Cardiac muscle cell (in vitro differentiated cells and primary cell): ENCODE results near the gene MPHOSPH10. TPM values are rescaled to one million over a fixed set of nuclear protein-coding genes. Genes with fewer than 3 reads are reported as not detected.

Experiments used
- DNase-seq, 2 donors: peaks; one replicate each; pipeline versions ENCODE4 v3.0.0 to v3.0.0-alpha.2; 2010 to 2017; ENCODE audit warnings: low read depth in 1 of 2, low spot score in 1 of 2
- H3K27ac ChIP-seq: fragments of 200-600 bp; sonication (generic); 2 replicates; pipeline ENCODE4 v1.5.1; 2016
- H3K27me3 ChIP-seq: fragments of 200-600 bp; sonication (generic); 2 replicates; pipeline ENCODE4 v1.6.0; 2016; ENCODE audit warnings: control low read depth
- H3K36me3 ChIP-seq: fragments of 200-600 bp; sonication (generic); 2 replicates; pipeline ENCODE4 v1.5.1; 2016; ENCODE audit warnings: control low read depth
- H3K4me1 ChIP-seq: fragments of 200-600 bp; sonication (generic); 2 replicates; pipeline ENCODE4 v1.8.1; 2017; ENCODE audit warnings: low read depth, mild to moderate bottlenecking, mixed run types
- H3K4me3 ChIP-seq: fragments of 200-600 bp; sonication (generic); 2 replicates; pipeline ENCODE4 v1.5.1; 2016; ENCODE audit warnings: mild to moderate bottlenecking
- H3K9me3 ChIP-seq: fragments of 200-600 bp; sonication (generic); 2 replicates; pipeline ENCODE4 v1.5.1; 2017; ENCODE audit warnings: low read depth, mild to moderate bottlenecking, control low read depth
- CTCF ChIP-seq: IDR thresholded peaks from 2 replicates; pipeline ENCODE4 v1.5.1; 2012; ENCODE audit warnings: low read depth, mild to moderate bottlenecking, low read length
- polyA plus RNA-seq: library from polyadenylated mRNA; unstranded; fragments of >200 nt; fragmentation: Nextera tagmentation; extraction: Ambion mirVana; gene quantifications from 2 replicates; pipeline ENCODE4 v1.2.1, GENCODE V29; 2016
- total RNA-seq: library from RNA; depleted of rRNA; stranded (reverse); fragments of >200 nt; gene quantifications from 2 replicates; pipeline ENCODE4 v1.2.3, GENCODE V29; 2016

Gene MPHOSPH10
- total and polyA plus RNA-seq, 2 experiments from 2014 or later, result 32.7 to 33.1 TPM

DNA sequence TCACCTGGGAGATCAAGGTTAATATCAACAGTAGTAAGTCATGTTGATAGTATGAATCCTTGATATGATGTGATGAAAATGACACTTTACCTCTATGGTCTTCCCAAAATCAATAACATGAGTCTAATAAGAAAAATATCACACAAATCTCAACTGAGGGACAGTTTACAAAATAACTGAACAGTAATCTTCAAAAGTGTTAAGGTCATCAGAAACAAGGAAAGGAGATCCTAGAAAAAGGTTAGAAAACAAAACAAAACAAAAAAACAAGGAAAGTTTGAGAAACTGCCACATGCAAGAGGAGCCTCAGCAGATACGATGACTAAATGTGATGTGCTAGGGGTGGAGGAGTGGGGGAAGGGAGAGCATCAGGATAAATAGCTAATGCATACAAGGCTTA is 16.6 kb upstream of the MPHOSPH10 start:
- Histone ChIP-seq H3K4me3 (no peak overlapping the region), H3K27me3 (no peaks in the 10 kb centered on the region), H3K4me1 (no peaks in the 10 kb centered on the region), H3K36me3 (peaks cover 45% of the 10 kb centered on the region), H3K27ac (no peak overlapping the region), H3K9me3 (no peaks in the 10 kb centered on the region)
- no peak for DNase-seq
- no peak for TF ChIP-seq CTCF

DNA sequence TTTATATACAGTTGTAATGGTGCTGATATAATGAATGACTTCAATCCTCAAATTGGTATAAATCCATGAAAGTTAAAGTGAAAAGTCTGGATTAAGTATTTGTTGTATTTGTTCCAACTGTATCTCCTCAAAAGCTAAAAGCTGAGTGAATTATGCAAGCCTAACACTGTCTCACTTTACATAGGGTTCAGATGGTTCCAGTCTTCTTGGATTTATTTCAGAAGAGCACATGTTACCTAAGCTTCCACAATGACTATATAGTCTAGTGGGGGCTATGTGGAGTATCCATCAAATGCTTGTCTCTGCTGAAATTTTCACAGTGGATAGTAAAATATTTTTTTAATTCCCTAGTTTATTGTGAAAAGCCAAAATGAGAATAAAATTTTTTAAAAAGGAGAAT is 13.4 kb upstream of the MPHOSPH10 start:
- no peak for DNase-seq
- TF ChIP-seq CTCF, result no peak
- no peaks in the 10 kb centered on the region for H3K4me1 ChIP-seq
- H3K27ac ChIP-seq, result no peak overlapping the region
- H3K9me3 ChIP-seq, result no peaks in the 10 kb centered on the region
- no peaks in the 10 kb centered on the region for H3K27me3 ChIP-seq
- peaks cover 37% of the 10 kb centered on the region for H3K36me3 ChIP-seq
- H3K4me3 ChIP-seq, result no peak overlapping the region

GRCh38 chr2:71120195-71120594 is 10.2 kb upstream of the MPHOSPH10 start:
- TF ChIP-seq CTCF, result no peak
- Histone ChIP-seq H3K27me3 (no peaks in the 10 kb centered on the region), H3K27ac (no peak overlapping the region), H3K9me3 (no peaks in the 10 kb centered on the region), H3K4me1 (no peaks in the 10 kb centered on the region), H3K4me3 (no peak overlapping the region), H3K36me3 (peaks cover 24% of the 10 kb centered on the region)
- DNase-seq, result no peak

DNA sequence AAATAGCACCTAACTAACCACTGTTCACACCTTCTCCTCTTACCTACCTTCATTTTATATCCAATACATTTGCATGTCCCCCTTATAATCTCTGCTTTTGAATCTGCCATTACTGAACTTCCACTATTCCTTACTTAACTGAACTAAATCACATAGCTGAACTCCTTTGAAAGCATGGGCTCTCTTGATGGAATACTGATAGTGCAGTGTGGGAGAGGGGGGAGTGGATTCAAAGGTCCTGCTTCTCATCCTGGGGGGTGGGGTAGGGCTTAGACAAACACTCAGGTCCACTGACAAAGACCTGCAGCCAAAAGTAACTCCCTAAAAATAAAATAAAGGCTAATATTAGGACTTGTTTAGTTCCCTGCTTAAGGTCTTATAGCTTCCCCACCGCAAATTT is 9.0 kb upstream of the MPHOSPH10 start:
- no peak overlapping the region for H3K27ac ChIP-seq
- H3K27me3 ChIP-seq, result no peaks in the 10 kb centered on the region
- no peak overlapping the region for H3K4me3 ChIP-seq
- no peaks in the 10 kb centered on the region for H3K4me1 ChIP-seq
- DNase-seq, result no peak
- TF ChIP-seq CTCF, result no peak
- H3K36me3 ChIP-seq, result peaks cover 21% of the 10 kb centered on the region
- H3K9me3 ChIP-seq, result no peaks in the 10 kb centered on the region

DNA sequence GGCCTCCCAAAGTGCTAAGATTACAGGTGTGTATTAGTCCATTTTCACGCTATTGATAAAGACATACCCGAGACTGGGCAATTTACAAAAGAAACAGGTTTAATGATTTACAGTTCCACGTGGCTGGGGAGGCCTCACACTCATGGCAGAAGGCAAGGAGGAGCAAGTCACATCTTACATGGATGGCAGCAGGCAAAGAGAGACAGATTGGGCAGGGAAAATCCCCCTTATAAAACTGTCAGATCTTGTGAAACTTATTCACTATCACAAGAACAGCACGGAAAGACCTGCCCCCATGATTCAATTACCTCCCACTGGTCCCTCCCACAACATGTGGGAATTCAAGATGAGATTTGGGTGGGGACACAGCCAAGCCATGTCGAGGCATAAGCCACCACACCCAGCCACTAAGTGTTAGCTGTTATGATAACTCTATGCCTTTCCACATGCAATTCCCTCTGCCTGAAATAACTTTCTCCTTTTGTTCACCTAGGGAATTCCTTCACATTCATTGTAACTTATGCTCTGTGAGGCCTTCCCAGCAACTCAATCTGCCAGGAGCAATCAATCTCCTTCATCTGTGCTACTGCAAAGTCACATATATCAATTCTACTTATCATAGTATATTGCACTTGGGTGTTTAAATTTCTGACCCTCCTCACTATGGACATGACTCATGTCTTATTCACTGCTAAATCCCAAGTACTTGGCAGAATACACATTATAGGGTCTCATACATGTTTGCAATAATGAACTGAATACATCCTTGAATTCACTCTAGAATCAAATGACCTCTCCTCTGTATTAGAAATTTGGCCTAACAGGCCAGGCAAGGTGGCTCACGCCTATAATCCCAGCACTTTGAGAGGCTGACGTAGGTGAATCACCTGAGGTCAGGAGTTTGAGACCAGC is 7.8 kb upstream of the MPHOSPH10 start:
- no peak overlapping the region for H3K27ac ChIP-seq
- H3K4me1 ChIP-seq, result no peaks in the 10 kb centered on the region
- no peak for TF ChIP-seq CTCF
- peaks cover 11% of the 10 kb centered on the region for H3K36me3 ChIP-seq
- no peak overlapping the region for H3K4me3 ChIP-seq
- no peak for DNase-seq
- H3K9me3 ChIP-seq, result no peaks in the 10 kb centered on the region
- no peaks in the 10 kb centered on the region for H3K27me3 ChIP-seq
